ENCODE results near the gene SAMD8.

The SAMD8 gene

DNA sequence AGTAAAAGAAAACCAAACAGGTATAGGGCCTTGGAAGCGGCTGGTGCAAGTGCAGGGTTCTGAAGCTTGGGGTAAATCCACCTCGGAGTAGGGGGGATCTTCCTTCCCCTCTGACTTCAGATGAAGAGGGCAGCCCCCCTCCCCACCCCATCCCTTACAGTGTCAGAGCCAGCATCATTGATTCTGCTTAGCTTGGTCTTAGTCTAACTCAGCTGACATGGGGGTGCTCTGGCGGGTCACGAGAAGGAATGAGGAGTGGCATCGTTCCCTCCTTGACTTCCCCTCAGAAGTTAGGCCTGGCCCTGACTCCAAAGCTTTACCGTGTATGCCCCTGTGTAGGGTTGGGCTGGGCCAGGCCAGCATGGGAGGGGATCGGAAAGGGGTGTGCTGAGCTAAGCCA, 44.2 kb upstream of the SAMD8 start:
- no peak for DNase-seq (ENCODE audit: low read depth)
- TF ChIP-seq, protein P1, sequence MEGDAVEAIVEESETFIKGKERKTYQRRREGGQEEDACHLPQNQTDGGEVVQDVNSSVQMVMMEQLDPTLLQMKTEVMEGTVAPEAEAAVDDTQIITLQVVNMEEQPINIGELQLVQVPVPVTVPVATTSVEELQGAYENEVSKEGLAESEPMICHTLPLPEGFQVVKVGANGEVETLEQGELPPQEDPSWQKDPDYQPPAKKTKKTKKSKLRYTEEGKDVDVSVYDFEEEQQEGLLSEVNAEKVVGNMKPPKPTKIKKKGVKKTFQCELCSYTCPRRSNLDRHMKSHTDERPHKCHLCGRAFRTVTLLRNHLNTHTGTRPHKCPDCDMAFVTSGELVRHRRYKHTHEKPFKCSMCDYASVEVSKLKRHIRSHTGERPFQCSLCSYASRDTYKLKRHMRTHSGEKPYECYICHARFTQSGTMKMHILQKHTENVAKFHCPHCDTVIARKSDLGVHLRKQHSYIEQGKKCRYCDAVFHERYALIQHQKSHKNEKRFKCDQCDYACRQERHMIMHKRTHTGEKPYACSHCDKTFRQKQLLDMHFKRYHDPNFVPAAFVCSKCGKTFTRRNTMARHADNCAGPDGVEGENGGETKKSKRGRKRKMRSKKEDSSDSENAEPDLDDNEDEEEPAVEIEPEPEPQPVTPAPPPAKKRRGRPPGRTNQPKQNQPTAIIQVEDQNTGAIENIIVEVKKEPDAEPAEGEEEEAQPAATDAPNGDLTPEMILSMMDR (conservative IDR thresholded peaks at IDR 0.05; ENCODE audit: low read length), result no peak
- no peak overlapping the region for H3K4me3 ChIP-seq (ENCODE audit: low read length)

DNA sequence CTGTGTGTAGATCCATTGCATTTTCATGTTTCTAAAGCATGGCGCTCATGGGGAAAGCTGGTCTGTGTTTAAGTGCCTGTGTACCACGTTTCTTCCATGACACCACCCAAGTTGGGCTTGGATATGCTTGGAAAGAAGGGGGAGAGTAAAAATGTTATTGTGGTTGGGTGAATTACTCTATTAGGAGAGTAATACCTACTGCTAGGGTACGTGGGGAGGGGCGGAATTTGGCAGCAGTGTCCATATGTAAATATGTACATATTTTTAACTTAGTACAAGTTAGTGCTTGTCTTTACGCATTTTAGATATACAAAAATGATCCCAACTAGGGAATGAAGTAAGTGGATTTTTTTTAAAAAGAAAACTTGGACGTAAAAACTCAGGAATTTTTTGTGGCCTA, 42.9 kb upstream of the SAMD8 start:
- TF ChIP-seq, protein P1 (conservative IDR thresholded peaks at IDR 0.05; ENCODE audit: low read length), result no peak
- no peak for DNase-seq (ENCODE audit: low read depth)
- no peak overlapping the region for H3K4me3 ChIP-seq (ENCODE audit: low read length)

DNA sequence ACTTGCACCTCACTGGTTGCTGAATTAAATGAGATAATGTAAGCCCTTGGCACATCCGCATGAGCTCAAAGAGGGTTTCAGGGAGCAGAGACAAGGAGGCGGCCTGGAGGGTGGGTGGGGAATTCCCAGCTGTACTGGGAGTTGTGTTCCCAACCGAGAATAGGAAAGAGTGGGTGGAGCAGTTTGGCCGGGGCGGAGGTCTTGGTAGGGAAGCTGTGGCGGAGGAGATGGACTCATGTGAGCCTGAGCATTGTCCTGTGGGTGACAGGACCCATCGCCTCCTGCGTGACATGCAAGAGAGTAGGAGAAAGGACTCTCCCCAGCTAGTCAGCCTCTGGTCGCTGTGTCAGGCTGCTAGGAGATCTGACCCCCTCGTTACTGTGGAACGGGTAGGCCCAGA, 41.0 kb upstream of the SAMD8 start:
- no peak for DNase-seq (ENCODE audit: low read depth)
- no peak overlapping the region for H3K4me3 ChIP-seq (ENCODE audit: low read length)
- TF ChIP-seq, protein P1 (conservative IDR thresholded peaks at IDR 0.05; ENCODE audit: low read length), result no peak

DNA sequence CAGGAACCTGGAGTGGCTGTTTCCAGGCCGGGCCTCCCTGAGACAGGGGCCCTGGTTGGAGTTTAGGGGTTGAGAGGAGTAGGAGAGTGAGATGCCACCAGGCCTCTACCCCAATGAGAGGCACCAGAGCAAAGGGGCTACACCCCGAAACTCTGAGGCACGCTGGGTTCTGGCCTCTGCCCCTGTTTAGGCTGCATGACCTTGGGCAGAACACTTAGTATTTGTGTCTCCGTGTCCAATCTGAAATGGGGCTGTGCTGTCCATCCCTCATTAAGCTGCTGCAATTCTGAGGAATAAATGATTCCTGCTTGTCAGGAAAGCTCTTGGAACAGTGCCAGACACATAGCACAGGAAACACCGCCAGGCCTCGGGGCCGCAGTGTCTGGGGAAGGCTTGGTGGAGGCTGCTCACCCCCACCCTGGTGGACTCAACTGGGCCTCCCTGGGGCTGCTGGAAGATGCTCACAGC, 40.5 kb upstream of the SAMD8 start:
- no peak for DNase-seq (ENCODE audit: low read depth)
- TF ChIP-seq, protein P1 (conservative IDR thresholded peaks at IDR 0.05; ENCODE audit: low read length), result no peak
- no peak overlapping the region for H3K4me3 ChIP-seq (ENCODE audit: low read length)

DNA sequence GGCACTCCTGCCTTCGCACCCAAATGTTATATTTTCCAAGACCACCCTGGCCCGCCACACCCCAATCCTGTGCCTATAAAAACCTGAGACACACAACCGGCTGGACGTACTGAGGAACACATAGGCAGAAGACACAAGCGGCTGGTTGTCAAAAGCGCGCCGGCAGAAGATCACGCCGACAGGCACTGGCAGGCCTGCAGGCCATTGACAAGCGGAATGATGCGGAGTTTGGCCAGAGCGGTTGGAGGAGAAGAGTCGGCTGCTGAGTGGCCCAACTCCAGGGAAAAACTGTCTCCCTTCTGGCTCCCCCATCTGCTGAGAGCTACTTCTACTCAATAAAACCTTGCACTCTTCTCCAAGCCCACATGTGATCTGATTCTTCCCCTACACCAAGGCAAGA, 39.7 kb upstream of the SAMD8 start:
- H3K4me3 ChIP-seq (ENCODE audit: low read length), result no peak overlapping the region
- no peak for DNase-seq (ENCODE audit: low read depth)
- TF ChIP-seq, protein P1 (conservative IDR thresholded peaks at IDR 0.05; ENCODE audit: low read length), result no peak

DNA sequence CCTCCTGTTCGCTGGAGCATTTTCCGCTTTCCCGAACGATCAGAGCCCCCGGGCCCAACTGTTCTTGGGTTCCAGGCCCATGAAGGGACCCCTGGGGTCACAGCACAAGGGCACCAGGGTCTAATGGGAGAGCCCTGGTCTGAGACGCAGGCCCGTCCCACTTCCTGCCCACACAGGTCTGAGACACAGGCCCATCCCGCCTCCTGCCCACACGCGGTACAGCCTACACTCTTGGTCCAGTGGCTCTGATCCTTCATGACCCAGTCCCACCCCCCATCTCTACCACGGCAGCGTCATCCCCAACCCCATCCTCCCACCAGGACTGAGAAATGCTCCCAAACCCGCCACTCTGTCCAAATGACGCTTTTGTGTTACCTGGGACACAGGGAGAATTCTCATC, 38.7 kb upstream of the SAMD8 start:
- no peak for DNase-seq (ENCODE audit: low read depth)
- TF ChIP-seq, protein P1 (conservative IDR thresholded peaks at IDR 0.05; ENCODE audit: low read length), result no peak

DNA sequence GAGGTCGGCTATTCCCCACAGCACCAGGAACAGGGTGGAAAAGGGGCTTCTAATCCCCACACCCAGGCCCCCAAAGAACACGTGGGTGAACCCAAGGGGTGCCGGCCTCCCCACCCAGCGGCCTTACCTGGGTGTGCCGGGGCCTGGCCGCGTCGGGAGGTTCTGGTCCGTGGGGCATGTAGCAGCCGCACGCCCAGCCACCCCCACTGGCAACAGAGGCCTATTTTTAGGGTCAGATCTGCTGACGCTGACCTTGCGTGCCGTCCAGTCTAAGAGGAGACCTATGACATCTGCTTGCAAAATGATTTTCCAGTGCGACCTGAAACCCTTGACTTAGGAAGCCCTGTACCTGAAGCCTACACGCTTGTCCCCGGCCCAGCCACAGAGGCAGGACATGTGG, 38.0 kb upstream of the SAMD8 start:
- DNase-seq (ENCODE audit: low read depth), result no peak
- TF ChIP-seq, protein P1 (conservative IDR thresholded peaks at IDR 0.05; ENCODE audit: low read length), result no peak
- no peak overlapping the region for H3K4me3 ChIP-seq (ENCODE audit: low read length)

More for the DNA sequence above, 38.7 kb upstream of the SAMD8 start:
- no peak overlapping the region for H3K4me3 ChIP-seq (ENCODE audit: low read length)

Data from AG10803 (cell line).